GM19452 (cell line): ENCODE results near the gene VGLL2.

ENCODE experiments used
- ATAC-seq: cut with Tn5 transposase; IDR thresholded peaks from one replicate; pipeline ENCODE4 v1.9.1; 2021; ENCODE audit not compliant: unreplicated experiment

The VGLL2 gene

GRCh38 chr6:117268924-117269323, 3.6 kb downstream of the VGLL2 start:
- no peak for ATAC-seq

- no peak for ATAC-seq
Observed at GRCh38 chr6:117269638-117270054, 4.3 kb downstream of the VGLL2 start.

GRCh38 chr6:117270055-117270842, 4.9 kb downstream of the VGLL2 start:
- no peak for ATAC-seq

- ATAC-seq: no peak
Observed at GRCh38 chr6:117270843-117271507, 5.6 kb downstream of the VGLL2 start.

- no peak for ATAC-seq
Observed at GRCh38 chr6:117272032-117272866, 6.9 kb downstream of the VGLL2 start.

- ATAC-seq: no peak
Observed at GRCh38 chr6:117272891-117273290, 7.5 kb downstream of the VGLL2 start.

- ATAC-seq: no peak
Observed at GRCh38 chr6:117275205-117275604, 9.8 kb downstream of the VGLL2 start.

- no peak for ATAC-seq
Observed at GRCh38 chr6:117275711-117276110, 10.4 kb downstream of the VGLL2 start.

GRCh38 chr6:117276778-117277316, 11.5 kb downstream of the VGLL2 start:
- no peak for ATAC-seq

GRCh38 chr6:117280922-117281321, 15.6 kb downstream of the VGLL2 start:
- no peak for ATAC-seq

GRCh38 chr6:117288083-117288715, 22.8 kb downstream of the VGLL2 start:
- no peak for ATAC-seq

- no peak for ATAC-seq
Observed at GRCh38 chr6:117290173-117290846, 25.0 kb downstream of the VGLL2 start.

- no peak for ATAC-seq
Observed at GRCh38 chr6:117298941-117299340, 33.6 kb downstream of the VGLL2 start.

- ATAC-seq: no peak
Observed at GRCh38 chr6:117303323-117303722, 38.0 kb downstream of the VGLL2 start.

- ATAC-seq: no peak
Observed at GRCh38 chr6:117304446-117304845, 39.1 kb downstream of the VGLL2 start.

- no peak for ATAC-seq
Observed at GRCh38 chr6:117306227-117306790, 41.0 kb downstream of the VGLL2 start.

GRCh38 chr6:117307655-117308054, 42.3 kb downstream of the VGLL2 start:
- ATAC-seq: no peak

GRCh38 chr6:117309069-117309468, 43.7 kb downstream of the VGLL2 start:
- ATAC-seq: no peak

GRCh38 chr6:117309611-117310010, 44.3 kb downstream of the VGLL2 start:
- ATAC-seq: no peak

- no peak for ATAC-seq
Observed at GRCh38 chr6:117311310-117311709, 46.0 kb downstream of the VGLL2 start.
